ENCODE results near the gene SLC31A1. TPM values are rescaled to one million over a fixed set of nuclear protein-coding genes. Genes with fewer than 3 reads are reported as not detected.

Gene SLC31A1
- polyA plus RNA-seq, 6 donors from 2014 or later = 1.5 to 2.7 (median 2.0) TPM; not detected in 1

- ATAC-seq (ENCODE audit: low read depth in 2 of 2) (no peak), DNase-seq (no peak)
- Mint-ChIP-seq H3K9me3 (peaks cover 0 to 4% (median 0%) of the 10 kb centered on the region in 7 donors), H3K36me3 (peaks cover 13 to 15% of the 10 kb centered on the region in 2 donors), H3K27me3 (no peaks in the 10 kb centered on the region), H3K4me3 (no peak overlapping the region), H3K27ac (no peak overlapping the region), H3K4me1 (no peaks in the 10 kb centered on the region)
These were observed 34.1 kb downstream of the SLC31A1 start for GRCh38 chr9:113255438-113255837.

- no peak for DNase-seq
- H3K27ac Mint-ChIP-seq = no peak overlapping the region
- H3K27me3 Mint-ChIP-seq = no peaks in the 10 kb centered on the region
- H3K4me3 Mint-ChIP-seq = no peak overlapping the region
- no peaks in the 10 kb centered on the region for H3K9me3 Mint-ChIP-seq
- ATAC-seq (ENCODE audit: low read depth in 2 of 2) = no peak
- H3K4me1 Mint-ChIP-seq = no peaks in the 10 kb centered on the region
- H3K36me3 Mint-ChIP-seq = peaks cover 13 to 15% of the 10 kb centered on the region in 2 donors
These were observed 36.5 kb downstream of the SLC31A1 start for GRCh38 chr9:113257863-113258262.

- no peak overlapping the region for H3K4me3 Mint-ChIP-seq
- H3K4me1 Mint-ChIP-seq = no peaks in the 10 kb centered on the region
- no peak overlapping the region for H3K27ac Mint-ChIP-seq
- no peaks in the 10 kb centered on the region for H3K9me3 Mint-ChIP-seq
- no peaks in the 10 kb centered on the region for H3K27me3 Mint-ChIP-seq
- DNase-seq (no peak), ATAC-seq (ENCODE audit: low read depth in 2 of 2) (no peak)
- H3K36me3 Mint-ChIP-seq = peaks cover 13 to 15% of the 10 kb centered on the region in 2 donors
These were observed 36.9 kb downstream of the SLC31A1 start for GRCh38 chr9:113258282-113258681.

- Mint-ChIP-seq H3K27ac (no peak overlapping the region), H3K4me3 (no peak overlapping the region), H3K9me3 (peaks cover 0 to 2% (median 0%) of the 10 kb centered on the region in 7 donors), H3K27me3 (no peaks in the 10 kb centered on the region), H3K36me3 (peaks cover 13 to 20% of the 10 kb centered on the region in 2 donors), H3K4me1 (no peaks in the 10 kb centered on the region)
- ATAC-seq (ENCODE audit: low read depth in 2 of 2) = no peak
- no peak for DNase-seq
These were observed 40.8 kb downstream of the SLC31A1 start for GRCh38 chr9:113261917-113262671.

- no peak overlapping the region for H3K27ac Mint-ChIP-seq
- peaks cover 0 to 13% (median 12%) of the 10 kb centered on the region in 3 donors for H3K4me1 Mint-ChIP-seq
- no peak for DNase-seq
- no peaks in the 10 kb centered on the region for H3K27me3 Mint-ChIP-seq
- no peak overlapping the region for H3K4me3 Mint-ChIP-seq
- peaks cover 17 to 18% of the 10 kb centered on the region in 2 donors for H3K36me3 Mint-ChIP-seq
- peaks cover 0 to 2% (median 0%) of the 10 kb centered on the region in 7 donors for H3K9me3 Mint-ChIP-seq
- ATAC-seq (ENCODE audit: low read depth in 2 of 2) = no peak
These were observed 44.8 kb downstream of the SLC31A1 start for GRCh38 chr9:113266174-113266573.

- Mint-ChIP-seq H3K36me3 (peaks cover 18 to 21% of the 10 kb centered on the region in 2 donors), H3K9me3 (peaks cover 0 to 2% (median 0%) of the 10 kb centered on the region in 7 donors), H3K4me1 (peaks cover 0 to 13% (median 13%) of the 10 kb centered on the region in 3 donors), H3K4me3 (no peak overlapping the region), H3K27me3 (no peaks in the 10 kb centered on the region), H3K27ac (peak overlapping the region in 2 of 6 donors; percentile 6 to 68)
- no peak for DNase-seq
- ATAC-seq (ENCODE audit: low read depth in 2 of 2) = no peak
These were observed 46.7 kb downstream of the SLC31A1 start for GRCh38 chr9:113267911-113268566.

- H3K9me3 Mint-ChIP-seq = peaks cover 0 to 2% (median 0%) of the 10 kb centered on the region in 7 donors
- H3K36me3 Mint-ChIP-seq = peaks cover 18 to 21% of the 10 kb centered on the region in 2 donors
- no peak overlapping the region for H3K4me3 Mint-ChIP-seq
- H3K27me3 Mint-ChIP-seq = no peaks in the 10 kb centered on the region
- H3K27ac Mint-ChIP-seq = no peak overlapping the region
- H3K4me1 Mint-ChIP-seq = peaks cover 5 to 13% (median 13%) of the 10 kb centered on the region in 3 donors
- DNase-seq = no peak
- no peak for ATAC-seq (ENCODE audit: low read depth in 2 of 2)
These were observed 48.0 kb downstream of the SLC31A1 start for GRCh38 chr9:113269355-113269754.

GRCh38 chr9:113269871-113270270 lies 48.5 kb downstream of the SLC31A1 start:
- Mint-ChIP-seq H3K9me3 (peaks cover 0 to 2% (median 0%) of the 10 kb centered on the region in 7 donors), H3K27me3 (no peaks in the 10 kb centered on the region), H3K4me1 (peaks cover 8 to 13% (median 13%) of the 10 kb centered on the region in 3 donors), H3K36me3 (peaks cover 18 to 21% of the 10 kb centered on the region in 2 donors), H3K27ac (peak overlapping the region in 1 of 6 donors; percentile 12), H3K4me3 (no peak overlapping the region)
- DNase-seq (no peak), ATAC-seq (ENCODE audit: low read depth in 2 of 2) (no peak)

GRCh38 chr9:113274474-113275156 lies 53.3 kb downstream of the SLC31A1 start:
- ATAC-seq (ENCODE audit: low read depth in 2 of 2) (peak; percentile 3 to 5), DNase-seq (peak; percentile 55)
- H3K27me3 Mint-ChIP-seq = no peaks in the 10 kb centered on the region
- H3K27ac Mint-ChIP-seq = no peak overlapping the region
- no peaks in the 10 kb centered on the region for H3K9me3 Mint-ChIP-seq
- peaks cover 17 to 21% of the 10 kb centered on the region in 2 donors for H3K36me3 Mint-ChIP-seq
- H3K4me3 Mint-ChIP-seq = no peak overlapping the region
- peaks cover 8 to 17% (median 13%) of the 10 kb centered on the region in 3 donors for H3K4me1 Mint-ChIP-seq

GRCh38 chr9:113275157-113276131 lies 54.1 kb downstream of the SLC31A1 start, which contains the start of the genes CDC26 and PRPF4:
Gene CDC26, minus strand, starts transcription at chr9:113275572. Its CDS starts 3,065 bp downstream, at chr9:113272507.
Gene PRPF4, plus strand, starts transcription at chr9:113275658. Its CDS starts 86 bp downstream, at chr9:113275744.
- Mint-ChIP-seq H3K36me3 (peaks cover 17 to 21% of the 10 kb centered on the region in 2 donors), H3K27me3 (no peaks in the 10 kb centered on the region), H3K4me3 (no peak within 1 kb of the TSS), H3K4me1 (peaks cover 8 to 21% (median 15%) of the 10 kb centered on the region in 3 donors), H3K27ac (no peak within 1 kb of the TSS), H3K9me3 (no peaks in the 10 kb centered on the region)
- DNase-seq (peak; percentile 93), ATAC-seq (ENCODE audit: low read depth in 2 of 2) (peak; percentile 95 to 96)

GRCh38 chr9:113278840-113279239 lies 57.5 kb downstream of the SLC31A1 start:
- Mint-ChIP-seq H3K27ac (peak overlapping the region in 2 of 6 donors; percentile 44 to 62), H3K4me3 (peak overlapping the region in 2 of 8 donors; percentile 23 to 29), H3K27me3 (no peaks in the 10 kb centered on the region), H3K4me1 (peaks cover 12 to 18% (median 15%) of the 10 kb centered on the region in 3 donors), H3K36me3 (peaks cover 29 to 38% of the 10 kb centered on the region in 2 donors), H3K9me3 (no peaks in the 10 kb centered on the region)
- no peak for ATAC-seq (ENCODE audit: low read depth in 2 of 2)
- no peak for DNase-seq

GRCh38 chr9:113281356-113281755 lies 60.0 kb downstream of the SLC31A1 start:
- DNase-seq = no peak
- peak overlapping the region in 2 of 6 donors; percentile 24 to 26 for H3K27ac Mint-ChIP-seq

More at GRCh38 chr9:113281356-113281755, 60.0 kb downstream of the SLC31A1 start:
- peak overlapping the region in 1 of 8 donors; percentile 57 for H3K4me3 Mint-ChIP-seq
- no peak for ATAC-seq (ENCODE audit: low read depth in 2 of 2)
- H3K4me1 Mint-ChIP-seq = peaks cover 5 to 18% (median 15%) of the 10 kb centered on the region in 3 donors
- H3K27me3 Mint-ChIP-seq = no peaks in the 10 kb centered on the region
- peaks cover 44 to 45% of the 10 kb centered on the region in 2 donors for H3K36me3 Mint-ChIP-seq
- no peaks in the 10 kb centered on the region for H3K9me3 Mint-ChIP-seq
